ENCODE measurements around the gene ARL14EPL.

GRCh38 chr5:116025866-116026265 lies 6.4 kb upstream of the ARL14EPL start:
- TF ChIP-seq CTCF (IDR thresholded peaks at IDR 0.05) (no peak), POLR2A (IDR thresholded peaks at IDR 0.05) (no peak)

Measured in right lobe of liver (tissue), 4 donors.